Bronchial epithelial cell (primary cell): ENCODE results near the gene KCTD15. TPM values are rescaled to one million over a fixed set of nuclear protein-coding genes. Genes with fewer than 3 reads are reported as not detected.

Experiments
- DNase-seq: peaks from one replicate; pipeline ENCODE4 v3.0.0-alpha.2; 2010; ENCODE audit warnings: low read depth
- FAIRE-seq: peaks from 2 replicates; lab custom pipeline; 2011; peaks lifted over from hg19 to GRCh38; lab: Jason Lieb, UNC
- H3K27me3 ChIP-seq: 2 replicates; pipeline ENCODE4 v1.5.1; 2011; ENCODE audit warnings: low read length; ENCODE audit not compliant: control insufficient read depth, insufficient read depth
- H3K36me3 ChIP-seq: 2 replicates; pipeline ENCODE4 v1.5.1; 2011; ENCODE audit warnings: low read length; ENCODE audit not compliant: control insufficient read depth, insufficient read depth
- H3K4me3 ChIP-seq: 2 replicates; pipeline ENCODE4 v1.5.1; 2011; ENCODE audit warnings: mild to moderate bottlenecking, low read depth, low read length, control low read depth
- CTCF ChIP-seq: IDR thresholded peaks from 2 replicates; pipeline ENCODE4 v1.5.1; 2011; ENCODE audit warnings: mild to moderate bottlenecking, moderate library complexity, low read length, control low read depth, inconsistent platforms; ENCODE audit not compliant: insufficient read depth, severe bottlenecking
- total RNA-seq: library from RNA; depleted of rRNA; stranded (reverse); fragments of >200 nt; gene quantifications from 2 replicates; pipeline ENCODE4 v1.2.1, GENCODE V29; 2014

KCTD15 gene
- total RNA-seq, 1 donor from 2014 or later: 79.5 TPM

GRCh38 chr19:33800012-33800680 is 3.5 kb downstream of the KCTD15 start:
- H3K27me3 ChIP-seq: no peaks in the 10 kb centered on the region
- H3K36me3 ChIP-seq: peaks cover 23% of the 10 kb centered on the region
- no peak for DNase-seq
- H3K4me3 ChIP-seq: no peak overlapping the region
- TF ChIP-seq CTCF: no peak
- FAIRE-seq: peak; percentile 23

GRCh38 chr19:33801411-33801810 is 4.7 kb downstream of the KCTD15 start:
- no peak for FAIRE-seq
- DNase-seq: no peak
- Histone ChIP-seq H3K36me3 (peaks cover 26% of the 10 kb centered on the region), H3K27me3 (no peaks in the 10 kb centered on the region), H3K4me3 (no peak overlapping the region)
- no peak for TF ChIP-seq CTCF

GRCh38 chr19:33802001-33802400 is 5.3 kb downstream of the KCTD15 start:
- no peak overlapping the region for H3K4me3 ChIP-seq
- no peaks in the 10 kb centered on the region for H3K27me3 ChIP-seq
- FAIRE-seq (no peak), DNase-seq (no peak)
- H3K36me3 ChIP-seq: peaks cover 27% of the 10 kb centered on the region
- TF ChIP-seq CTCF: no peak

- Histone ChIP-seq H3K36me3 (peaks cover 29% of the 10 kb centered on the region), H3K4me3 (no peak overlapping the region), H3K27me3 (no peaks in the 10 kb centered on the region)
- TF ChIP-seq CTCF: no peak
- DNase-seq (no peak), FAIRE-seq (no peak)
These were observed 6.1 kb downstream of the KCTD15 start for GRCh38 chr19:33802801-33803200.

GRCh38 chr19:33803383-33803782 is 6.7 kb downstream of the KCTD15 start:
- DNase-seq (no peak), FAIRE-seq (no peak)
- H3K36me3 ChIP-seq: peaks cover 33% of the 10 kb centered on the region
- no peak for TF ChIP-seq CTCF
- H3K4me3 ChIP-seq: no peak overlapping the region
- H3K27me3 ChIP-seq: no peaks in the 10 kb centered on the region
